ENCODE results near the gene KMT2D. TPM values are rescaled to one million over a fixed set of nuclear protein-coding genes. Genes with fewer than 3 reads are reported as not detected.
A peak's percentile ranks its signal among the peaks of the same experiment; 100 is the strongest.

Gene KMT2D
- total and polyA plus RNA-seq, 2 experiments from 2014 or later: 8.2 to 10.3 TPM

DNA sequence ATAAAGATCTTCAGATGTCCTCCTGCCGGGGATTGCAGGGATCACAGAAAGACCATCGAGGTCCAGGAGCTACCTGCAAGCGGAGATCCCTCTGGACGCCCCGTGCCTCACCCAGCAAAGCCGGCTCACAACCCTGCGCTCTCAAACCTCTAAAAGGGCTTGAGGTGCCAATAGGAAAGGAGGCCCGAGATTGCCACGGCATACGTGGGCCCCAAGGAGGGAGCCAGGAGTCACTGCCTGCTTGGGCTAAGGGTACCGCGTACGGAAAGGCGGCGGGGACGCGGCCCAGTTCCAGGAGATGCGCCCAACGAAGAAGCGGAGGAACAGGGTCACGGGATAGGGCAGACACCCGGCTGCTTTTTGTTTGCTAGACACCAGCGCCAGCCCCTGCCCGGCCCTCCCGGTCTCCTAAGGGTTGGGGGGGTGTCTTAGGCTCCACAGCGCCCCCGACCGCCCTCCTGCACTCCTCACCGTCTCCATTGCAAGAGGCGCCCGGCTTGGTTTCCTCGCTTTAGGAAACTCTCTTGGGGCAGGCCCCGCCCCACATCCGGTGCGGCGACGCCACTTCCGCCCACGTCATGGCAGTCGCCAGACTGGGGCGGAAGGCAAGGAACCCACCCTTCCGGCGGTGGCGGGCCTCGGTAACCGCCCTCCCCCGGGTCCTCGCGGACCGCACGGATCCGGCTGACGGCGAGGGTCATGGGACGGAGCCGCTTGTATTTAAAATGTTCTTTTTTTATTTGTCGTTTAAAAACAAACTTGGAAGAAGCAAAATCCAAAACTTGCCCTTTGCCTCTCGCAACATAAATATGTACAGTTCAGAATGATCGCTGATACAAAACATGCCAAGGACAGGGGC lies 42.1 kb downstream of the KMT2D start, which contains the start of gene PRKAG1:
Gene PRKAG1, minus strand, starts transcription at position 516 of the 859 bp plus-strand sequence. Its CDS starts 36 bp downstream, at position 480.
- peak; percentile 99 for DNase-seq
- Histone ChIP-seq H3K27me3 (replicated peaks; ENCODE audit: insufficient read depth) (no peaks in the 10 kb centered on the region), H3K4me2 (ENCODE audit: unreplicated experiment) (peak within 1 kb of the TSS; percentile 91), H3K4me3 (peak within 1 kb of the TSS; percentile 88), H2AFZ (peak within 1 kb of the TSS; percentile 57), H4K20me1 (ENCODE audit: insufficient read depth) (no peaks in the 10 kb centered on the region), H3K9me3 (ENCODE audit: low read depth) (no peaks in the 10 kb centered on the region), H3K27ac (peak within 1 kb of the TSS; percentile 99), H3K36me3 (ENCODE audit: low read depth) (peaks cover 2% of the 10 kb centered on the region; the same call in 1 of the 2 replicates), H3K9ac (peak within 1 kb of the TSS; percentile 98), H3K79me2 (ENCODE audit: insufficient read depth) (peaks cover 45% of the 10 kb centered on the region), H3K4me1 (ENCODE audit: insufficient read depth) (peaks cover 13% of the 10 kb centered on the region), H3F3A (ENCODE audit: insufficient read depth) (peaks cover 14% of the 10 kb centered on the region; the same call in 1 of the 2 replicates), H3K9me2 (ENCODE audit: insufficient read depth) (no peaks in the 10 kb centered on the region)
- no peak for TF ChIP-seq EZH2 (IDR thresholded peaks at IDR 0.05; ENCODE audit: insufficient read depth, poor library complexity, severe bottlenecking)
- TF ChIP-seq EZH2phosphoT487 (IDR thresholded peaks at IDR 0.05; ENCODE audit: insufficient read depth, low read depth): no peak
- 1 to 2% methylated on average over 53 to 57 of the region's 59 CpGs for WGBS, 2 experiments (ENCODE audit: low coverage in 1 of 2, low lambda C conversion rate in 2 of 2, missing lambda C conversion rate in 2 of 2)
- in situ Hi-C loops (cut with MboI): no loop called here

DNA sequence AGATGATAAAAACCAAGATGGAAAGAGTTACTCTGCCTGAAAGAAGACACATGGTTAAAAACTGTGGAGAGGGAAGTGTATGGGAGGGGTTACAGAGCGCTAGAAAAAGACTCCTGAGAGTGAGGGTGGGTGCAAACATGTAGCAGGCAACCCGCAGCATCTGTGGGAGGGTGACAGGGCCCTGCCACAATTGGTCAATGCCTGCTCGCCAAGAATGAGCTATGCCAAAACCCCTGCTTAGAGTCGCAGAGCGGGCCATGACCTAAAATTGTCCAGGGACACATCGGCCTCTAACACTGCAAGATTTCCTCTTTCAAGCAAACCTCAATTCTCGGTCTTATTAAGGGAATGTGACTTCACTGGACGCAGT lies 42.7 kb downstream of the KMT2D start:
- peak overlapping the region; percentile 90 for H3K4me2 ChIP-seq (ENCODE audit: unreplicated experiment)
- TF ChIP-seq EZH2 (IDR thresholded peaks at IDR 0.05; ENCODE audit: insufficient read depth, poor library complexity, severe bottlenecking): no peak
- no peak for TF ChIP-seq EZH2phosphoT487 (IDR thresholded peaks at IDR 0.05; ENCODE audit: insufficient read depth, low read depth)
- H3K4me3 ChIP-seq: peak overlapping the region; percentile 88
- no peaks in the 10 kb centered on the region for H3K27me3 ChIP-seq (replicated peaks; ENCODE audit: insufficient read depth)
- H3K9me2 ChIP-seq (ENCODE audit: insufficient read depth): no peaks in the 10 kb centered on the region
- in situ Hi-C loops (cut with MboI): no loop called here
- peaks cover 13% of the 10 kb centered on the region for H3K4me1 ChIP-seq (ENCODE audit: insufficient read depth)
- H3K9me3 ChIP-seq (ENCODE audit: low read depth): no peaks in the 10 kb centered on the region
- DNase-seq: peak; percentile 78
- H3K36me3 ChIP-seq (ENCODE audit: low read depth): 0 out of 2 replicates have a peak, but pooled peaks cover under 1% of the 10 kb centered on the region
- peaks cover 11% of the 10 kb centered on the region; the same call in 1 of the 2 replicates for H3F3A ChIP-seq (ENCODE audit: insufficient read depth)
- peak overlapping the region; percentile 99 for H3K27ac ChIP-seq
- H3K79me2 ChIP-seq (ENCODE audit: insufficient read depth): peaks cover 52% of the 10 kb centered on the region
- no peaks in the 10 kb centered on the region for H4K20me1 ChIP-seq (ENCODE audit: insufficient read depth)
- 1 to 4% methylated on average over 8 of the region's 8 CpGs for WGBS, 2 experiments (ENCODE audit: low coverage in 1 of 2, low lambda C conversion rate in 2 of 2, missing lambda C conversion rate in 2 of 2)
- peak overlapping the region; percentile 57 for H2AFZ ChIP-seq
- H3K9ac ChIP-seq: peak overlapping the region; percentile 98

DNA sequence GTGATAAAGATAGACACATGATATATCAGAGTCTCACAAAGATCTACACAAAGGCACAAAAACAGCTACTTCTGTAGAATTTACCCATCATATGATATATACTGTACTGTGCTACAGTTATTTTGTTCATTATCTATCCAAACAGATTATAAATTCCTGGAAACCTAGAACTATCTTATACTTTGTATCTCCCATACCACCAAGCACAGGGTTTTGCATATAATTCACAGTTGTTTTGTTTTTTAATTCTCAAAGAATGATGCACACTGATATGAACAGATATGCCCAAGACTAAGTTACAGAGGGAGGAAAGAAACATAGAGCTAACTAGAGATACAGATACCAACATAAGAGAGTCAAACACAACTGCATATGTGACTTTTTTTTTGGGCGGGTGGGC lies 45.4 kb downstream of the KMT2D start:
- H3K27ac ChIP-seq: no peak overlapping the region
- H3K9me2 ChIP-seq (ENCODE audit: insufficient read depth): no peaks in the 10 kb centered on the region
- H2AFZ ChIP-seq: no peak overlapping the region
- TF ChIP-seq EZH2 (IDR thresholded peaks at IDR 0.05; ENCODE audit: insufficient read depth, poor library complexity, severe bottlenecking) (no peak), EZH2phosphoT487 (IDR thresholded peaks at IDR 0.05; ENCODE audit: insufficient read depth, low read depth) (no peak)
- H3K36me3 ChIP-seq (ENCODE audit: low read depth): peaks cover 16% of the 10 kb centered on the region
- no peaks in the 10 kb centered on the region for H3K9me3 ChIP-seq (ENCODE audit: low read depth)
- H4K20me1 ChIP-seq (ENCODE audit: insufficient read depth): no peaks in the 10 kb centered on the region
- H3K4me1 ChIP-seq (ENCODE audit: insufficient read depth): peaks cover 13% of the 10 kb centered on the region
- no peak for DNase-seq
- WGBS, 2 experiments (ENCODE audit: low coverage in 1 of 2, low lambda C conversion rate in 2 of 2, missing lambda C conversion rate in 2 of 2): 100% methylated on average over 1 of the region's 1 CpG
- no peak overlapping the region for H3K4me3 ChIP-seq
- H3F3A ChIP-seq (ENCODE audit: insufficient read depth): peaks cover 11% of the 10 kb centered on the region; the same call in 1 of the 2 replicates
- H3K4me2 ChIP-seq (ENCODE audit: unreplicated experiment): no peak overlapping the region
- in situ Hi-C loops (cut with MboI): no loop called here
- H3K79me2 ChIP-seq (ENCODE audit: insufficient read depth): peaks cover 53% of the 10 kb centered on the region
- no peaks in the 10 kb centered on the region for H3K27me3 ChIP-seq (replicated peaks; ENCODE audit: insufficient read depth)
- H3K9ac ChIP-seq: no peak overlapping the region

GRCh38 chr12:49014547-49014946 lies 46.0 kb downstream of the KMT2D start:
- DNase-seq: peak; percentile 61
- H3K27ac ChIP-seq: no peak overlapping the region
- H3K4me1 ChIP-seq (ENCODE audit: insufficient read depth): peaks cover 9% of the 10 kb centered on the region
- H3K4me3 ChIP-seq: no peak overlapping the region
- no peaks in the 10 kb centered on the region for H4K20me1 ChIP-seq (ENCODE audit: insufficient read depth)
- no peak overlapping the region for H2AFZ ChIP-seq
- peaks cover 53% of the 10 kb centered on the region for H3K79me2 ChIP-seq (ENCODE audit: insufficient read depth)
- no peak overlapping the region for H3K4me2 ChIP-seq (ENCODE audit: unreplicated experiment)
- H3K36me3 ChIP-seq (ENCODE audit: low read depth): peaks cover 16% of the 10 kb centered on the region
- no peaks in the 10 kb centered on the region for H3K27me3 ChIP-seq (replicated peaks; ENCODE audit: insufficient read depth)
- TF ChIP-seq EZH2phosphoT487 (IDR thresholded peaks at IDR 0.05; ENCODE audit: insufficient read depth, low read depth): no peak
- no peak for TF ChIP-seq EZH2 (IDR thresholded peaks at IDR 0.05; ENCODE audit: insufficient read depth, poor library complexity, severe bottlenecking)
- H3K9me3 ChIP-seq (ENCODE audit: low read depth): no peaks in the 10 kb centered on the region
- no peak overlapping the region for H3K9ac ChIP-seq
- 8 to 13% methylated on average over 1 of the region's 1 CpG for WGBS, 2 experiments (ENCODE audit: low coverage in 1 of 2, low lambda C conversion rate in 2 of 2, missing lambda C conversion rate in 2 of 2)
- peaks cover 6% of the 10 kb centered on the region; the same call in 1 of the 2 replicates for H3F3A ChIP-seq (ENCODE audit: insufficient read depth)
- in situ Hi-C loops (cut with MboI): no loop called here
- H3K9me2 ChIP-seq (ENCODE audit: insufficient read depth): no peaks in the 10 kb centered on the region

All from GM23248 (cell line).